NCI-H2227 (cell line): ENCODE measurements around the gene IL17REL.

Source experiments
- DNase-seq: peaks from one replicate; lab custom pipeline; 2025; ENCODE audit not compliant: unreplicated experiment; lab: John Stamatoyannopoulos, UW

Gene IL17REL

DNA sequence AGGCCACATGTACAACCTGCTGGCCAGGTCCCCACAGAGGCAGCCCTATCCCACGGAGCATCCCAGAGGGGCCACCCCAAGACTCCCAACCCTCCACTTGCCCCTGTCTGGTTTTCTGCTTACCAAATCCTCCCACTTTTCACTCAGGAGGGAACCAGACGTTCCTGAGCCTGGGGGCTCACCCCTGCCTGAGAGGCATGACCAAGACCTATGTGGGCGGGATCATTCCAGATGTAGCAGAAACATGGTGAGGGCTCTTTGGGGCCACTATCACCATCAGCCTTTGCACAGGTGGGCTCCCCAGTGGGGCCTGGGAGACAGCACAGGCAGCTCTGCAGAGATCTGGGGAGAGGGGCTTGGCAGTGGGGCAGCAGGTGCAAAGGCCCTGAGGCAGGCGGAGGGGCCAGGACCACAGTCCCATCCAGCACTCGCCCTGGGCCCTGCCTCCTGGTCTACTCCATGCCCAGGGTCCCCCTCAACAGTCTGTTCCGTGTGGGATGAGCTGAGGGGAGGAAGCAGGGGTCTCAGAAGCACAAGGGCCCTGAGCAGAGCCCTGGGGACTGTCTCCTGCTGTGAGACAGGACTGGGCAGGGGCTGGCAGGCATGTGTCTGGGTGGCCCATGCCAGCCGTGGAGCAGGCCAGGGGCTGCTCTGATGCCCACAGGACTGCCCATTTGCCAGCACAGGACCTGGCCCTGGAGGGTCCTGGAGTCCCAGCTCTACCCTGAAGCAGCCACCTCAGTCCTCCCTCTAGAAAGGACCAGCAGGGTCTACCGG, 42.6 kb downstream of the IL17REL start:
- no peak for DNase-seq

DNA sequence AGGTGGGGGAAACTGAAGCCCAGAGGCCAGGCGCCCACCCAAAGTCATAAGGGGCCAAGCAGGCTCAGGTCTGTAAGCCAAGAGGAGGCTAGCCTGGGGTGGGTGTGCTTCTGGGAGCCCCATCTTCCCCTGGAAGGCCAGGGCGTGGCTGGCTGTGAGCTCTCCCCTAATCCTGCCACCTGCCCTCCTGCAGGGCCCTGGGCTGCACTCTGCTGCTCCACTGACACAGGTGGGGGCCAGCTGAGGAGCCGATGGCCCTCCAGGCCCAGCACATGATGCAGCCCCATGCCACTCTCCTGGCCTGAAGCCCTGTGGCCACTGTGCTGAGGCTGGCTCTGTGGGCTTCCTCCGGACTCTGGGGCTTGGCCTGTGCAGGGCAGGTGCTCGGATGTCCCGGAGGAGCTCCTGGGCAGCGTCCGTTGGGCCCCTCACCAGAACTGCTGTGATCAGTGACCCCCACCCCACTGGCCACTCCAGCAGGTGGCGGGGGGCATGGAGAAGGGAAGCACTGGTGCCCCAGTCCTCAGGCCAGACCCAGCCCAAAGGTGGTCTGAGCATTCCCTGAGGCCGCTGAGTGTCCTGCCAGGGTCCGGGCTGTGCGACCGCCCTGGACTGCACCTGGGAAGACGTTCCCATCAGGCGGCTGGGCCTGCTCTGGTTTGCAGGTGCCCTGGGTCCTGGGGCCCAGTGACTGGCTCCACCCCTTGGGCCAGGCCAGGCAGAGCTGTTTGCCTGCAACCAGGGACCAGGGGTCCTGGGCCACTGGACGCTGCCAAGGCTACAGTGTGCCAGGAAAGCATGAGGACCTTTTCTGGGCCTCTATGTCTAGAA, 43.5 kb downstream of the IL17REL start:
- no peak for DNase-seq

DNA sequence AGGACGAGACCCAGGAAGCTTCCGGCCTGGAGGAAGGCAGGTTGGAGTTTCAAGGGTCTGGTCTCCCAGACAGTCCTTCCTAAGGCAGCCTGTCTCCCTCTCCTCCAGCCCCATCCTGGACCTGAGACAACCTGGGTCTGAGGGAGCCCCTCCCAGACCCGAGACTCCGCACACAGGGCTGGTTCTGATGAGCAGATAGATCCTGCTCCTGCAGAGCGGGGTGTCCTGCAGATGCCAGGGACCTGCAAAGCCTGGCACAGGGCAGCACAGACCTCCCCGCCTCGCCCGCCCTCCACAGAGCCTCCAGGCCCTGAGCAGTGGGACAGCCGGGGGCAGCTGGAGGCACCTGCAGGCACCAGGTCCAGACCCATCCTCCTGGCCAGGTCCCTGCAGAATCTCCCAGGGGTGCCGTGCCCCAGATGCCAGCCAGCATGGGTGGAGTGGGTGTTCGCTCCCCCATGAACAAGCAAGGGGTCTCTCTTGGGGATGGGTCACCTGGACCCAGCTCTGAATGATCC, 44.2 kb downstream of the IL17REL start:
- no peak for DNase-seq

DNA sequence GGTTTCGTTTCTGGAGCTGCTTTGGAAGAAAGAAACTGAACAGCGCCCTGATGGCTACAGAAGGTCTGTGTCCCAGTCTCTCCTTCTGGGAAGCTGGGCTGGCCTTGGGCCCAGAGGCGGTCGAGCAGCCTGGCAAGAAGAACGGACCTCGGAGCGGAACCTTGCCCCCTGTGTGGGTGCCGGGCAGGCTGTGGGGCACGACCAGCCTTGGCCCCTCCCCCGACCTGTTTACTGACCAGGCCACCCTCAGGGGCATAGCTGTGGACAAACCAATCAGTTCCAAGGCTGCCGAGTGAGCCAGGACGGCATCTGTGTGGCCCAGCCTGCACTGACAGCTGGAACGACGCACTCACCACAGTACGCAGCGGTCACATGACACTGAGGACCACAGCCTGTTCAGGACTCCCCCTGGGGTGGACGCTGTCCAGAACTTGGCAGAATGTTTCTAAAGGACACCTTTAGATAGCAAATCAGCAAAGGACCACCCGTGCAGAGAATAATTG, 44.8 kb downstream of the IL17REL start:
- DNase-seq, result no peak

DNA sequence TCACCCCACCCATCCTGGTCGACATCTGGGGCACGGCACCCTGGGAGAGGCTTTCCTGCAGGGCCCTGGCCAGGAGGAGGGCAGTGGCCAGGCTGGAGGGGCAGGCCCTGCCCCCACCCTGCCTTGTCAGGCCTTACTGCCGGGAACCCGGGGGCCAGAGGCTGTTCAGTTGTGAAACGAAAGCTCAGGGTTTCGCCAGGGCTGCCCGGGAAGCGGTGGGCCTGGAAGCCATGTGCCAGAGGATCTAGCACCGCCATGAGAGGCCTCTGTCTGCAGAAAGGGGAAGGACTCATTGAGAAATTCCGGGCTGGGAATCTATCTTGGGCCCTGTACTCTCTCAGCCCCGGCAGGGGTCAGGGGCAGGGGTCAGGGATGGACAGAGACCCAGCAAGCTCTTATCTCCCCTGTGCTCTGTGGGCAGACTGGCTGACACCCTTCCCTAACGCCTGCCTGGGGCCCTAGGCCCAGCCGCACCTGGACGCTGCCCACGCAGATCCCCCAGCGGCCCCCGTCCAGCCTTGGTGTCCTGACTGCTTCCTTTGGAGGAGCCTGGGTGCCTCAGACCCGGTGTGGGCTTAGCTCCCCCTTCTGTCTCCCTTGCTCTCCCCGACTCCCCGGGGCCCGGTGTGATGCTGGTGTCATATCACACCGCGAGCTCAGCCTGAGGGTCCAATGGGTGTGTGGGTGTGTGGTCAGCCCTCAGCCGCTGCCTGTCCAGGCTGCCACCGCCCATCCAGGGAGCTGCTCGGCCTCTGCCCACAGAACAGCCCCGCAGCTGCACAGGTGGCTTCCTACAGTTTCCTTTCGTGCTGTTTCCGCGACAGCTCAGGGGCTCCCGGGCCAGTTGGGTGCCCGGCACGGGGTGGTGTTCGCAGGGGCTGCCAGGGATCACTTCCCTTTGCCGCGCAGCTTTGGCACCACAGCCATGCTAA, 45.5 kb downstream of the IL17REL start:
- no peak for DNase-seq

DNA sequence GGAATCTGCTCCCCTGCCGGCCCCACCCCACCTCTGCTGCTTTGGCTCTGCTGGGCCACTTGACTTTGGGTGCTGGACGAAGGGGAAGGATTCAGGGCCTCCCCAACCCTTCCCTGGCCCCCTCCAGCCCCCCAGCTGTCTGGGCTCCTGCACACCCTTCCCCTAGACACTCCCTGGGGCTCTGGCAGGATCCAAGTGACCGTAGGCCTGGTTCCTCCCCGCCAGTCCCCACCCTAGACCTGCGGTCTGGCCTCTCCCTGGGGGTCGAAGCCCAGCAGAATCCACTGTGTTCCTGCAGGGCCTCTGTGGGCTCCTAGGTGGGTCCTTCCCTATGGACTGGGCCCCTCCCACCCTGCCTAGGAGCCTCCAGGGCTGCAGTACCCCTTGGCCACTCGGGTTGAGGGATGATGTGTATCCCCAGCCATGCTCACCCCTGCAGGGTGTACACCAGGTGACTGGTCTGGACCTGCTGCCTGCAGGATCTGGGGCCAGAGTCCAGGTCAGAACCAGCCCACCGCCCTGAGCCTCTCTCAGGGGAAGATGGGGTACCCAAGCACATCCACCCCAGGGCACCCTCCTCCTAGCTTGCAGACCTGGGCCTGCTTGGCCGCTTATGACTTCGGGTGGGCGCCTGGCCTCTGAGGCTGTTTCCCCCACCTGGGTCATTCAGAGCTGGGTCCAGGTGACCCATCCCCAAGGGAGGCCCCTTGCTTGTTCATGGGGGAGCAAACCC, 46.4 kb downstream of the IL17REL start:
- no peak for DNase-seq

DNA sequence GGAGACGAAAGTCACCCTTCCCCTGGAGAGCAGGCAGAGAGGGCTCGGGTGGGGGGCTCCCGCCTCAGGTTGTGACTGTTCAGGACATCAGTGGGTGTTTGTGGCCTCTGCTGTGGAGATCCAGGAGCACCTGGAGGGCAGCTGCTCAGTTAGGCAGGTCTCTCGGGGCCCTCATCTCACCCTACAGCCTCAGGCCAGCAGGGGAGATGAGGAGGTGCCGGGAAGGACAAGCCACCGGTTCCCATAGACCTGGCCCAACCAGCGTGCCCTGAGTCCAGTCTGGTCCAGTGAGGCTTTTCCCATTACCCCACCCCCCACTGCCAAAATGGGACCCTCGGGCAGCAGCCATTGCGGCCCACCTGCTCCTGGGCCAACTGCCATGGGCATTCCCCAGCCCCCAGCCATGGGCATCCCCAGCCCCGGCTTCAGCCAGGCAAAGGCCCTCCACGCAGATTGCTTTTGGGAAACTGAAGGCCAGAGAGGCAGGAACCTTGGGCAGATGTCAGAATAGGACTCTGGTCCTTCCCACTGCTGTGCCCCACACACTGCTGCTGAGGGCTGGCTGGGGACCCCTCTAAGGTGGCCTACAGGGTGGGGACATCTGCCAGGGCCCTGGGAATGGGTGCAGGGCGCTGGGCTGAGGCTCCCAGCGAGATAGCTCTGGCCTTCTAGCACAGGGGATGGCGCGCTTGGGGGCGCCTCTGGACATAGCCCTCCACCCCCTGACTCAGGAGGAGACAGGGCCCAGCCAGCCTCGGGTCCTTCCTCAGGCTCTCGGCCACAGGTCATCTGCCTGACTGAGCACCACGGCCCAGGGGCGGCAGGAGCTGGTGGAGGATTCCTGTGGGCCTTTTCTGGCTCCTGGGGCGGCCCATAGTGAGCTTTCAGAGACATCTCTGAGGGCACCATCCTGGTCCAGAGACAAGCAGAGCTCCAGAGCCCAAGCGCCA, 47.2 kb downstream of the IL17REL start:
- DNase-seq, result no peak

DNA sequence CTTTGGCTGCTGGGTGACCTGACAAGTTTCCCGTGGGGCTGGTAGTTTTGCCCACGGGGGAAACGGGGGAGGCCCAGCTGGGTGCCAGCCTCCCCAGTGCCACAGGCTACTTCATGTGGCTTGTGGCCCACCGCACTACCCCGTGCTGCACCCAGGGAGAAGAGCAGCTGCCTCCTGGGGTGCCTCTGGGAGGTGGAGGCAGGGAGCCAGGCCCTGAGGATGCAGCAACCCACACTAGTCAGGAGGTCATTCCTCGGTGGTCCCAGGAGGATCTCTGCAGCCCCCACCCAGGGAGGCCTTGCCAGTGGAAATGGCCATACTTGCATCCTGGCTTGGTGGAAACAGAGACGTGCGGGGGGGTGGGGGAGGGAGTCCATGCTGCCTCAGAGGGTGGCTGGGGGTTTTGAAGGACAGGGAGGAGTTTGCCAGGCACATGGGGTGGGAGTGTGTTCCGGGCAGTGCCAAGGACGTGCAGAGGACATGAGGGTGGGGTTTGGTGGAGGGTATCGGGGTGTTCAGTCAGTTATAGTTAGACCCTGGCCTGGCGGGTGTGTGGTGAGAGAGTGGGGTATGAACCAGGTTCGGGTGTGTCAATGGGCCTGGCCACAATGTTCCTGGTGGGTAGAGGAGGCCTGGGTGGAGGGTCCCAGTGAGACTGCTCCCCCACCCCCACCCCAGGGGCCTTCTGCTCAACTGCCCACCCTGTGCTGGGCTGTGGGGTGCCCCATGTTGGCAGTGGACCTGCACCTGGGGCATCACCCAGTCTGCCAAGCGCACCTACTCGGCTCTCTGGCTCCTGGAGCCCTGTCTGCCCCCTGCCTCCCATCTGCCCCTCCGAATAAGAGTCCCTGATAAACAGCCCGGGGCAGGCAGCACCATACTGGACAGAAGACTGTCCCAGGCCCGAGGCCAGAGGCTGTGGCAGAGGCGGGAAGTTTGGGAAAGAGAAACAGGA, 48.2 kb downstream of the IL17REL start:
- DNase-seq, result no peak

DNA sequence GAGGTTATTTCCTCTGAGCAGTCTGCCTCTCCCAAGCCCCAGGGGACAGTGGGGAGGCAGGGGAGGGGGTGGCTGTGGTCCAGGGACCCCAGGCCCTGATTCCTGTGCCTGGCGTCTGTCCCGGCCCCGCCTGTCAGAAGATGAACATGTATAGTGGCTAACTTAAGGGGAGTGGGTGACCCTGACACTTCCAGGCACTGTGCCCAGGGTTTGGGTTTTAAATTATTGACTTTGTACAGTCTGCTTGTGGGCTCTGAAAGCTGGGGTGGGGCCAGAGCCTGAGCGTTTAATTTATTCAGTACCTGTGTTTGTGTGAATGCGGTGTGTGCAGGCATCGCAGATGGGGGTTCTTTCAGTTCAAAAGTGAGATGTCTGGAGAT, 48.9 kb downstream of the IL17REL start:
- DNase-seq, result no peak

DNA sequence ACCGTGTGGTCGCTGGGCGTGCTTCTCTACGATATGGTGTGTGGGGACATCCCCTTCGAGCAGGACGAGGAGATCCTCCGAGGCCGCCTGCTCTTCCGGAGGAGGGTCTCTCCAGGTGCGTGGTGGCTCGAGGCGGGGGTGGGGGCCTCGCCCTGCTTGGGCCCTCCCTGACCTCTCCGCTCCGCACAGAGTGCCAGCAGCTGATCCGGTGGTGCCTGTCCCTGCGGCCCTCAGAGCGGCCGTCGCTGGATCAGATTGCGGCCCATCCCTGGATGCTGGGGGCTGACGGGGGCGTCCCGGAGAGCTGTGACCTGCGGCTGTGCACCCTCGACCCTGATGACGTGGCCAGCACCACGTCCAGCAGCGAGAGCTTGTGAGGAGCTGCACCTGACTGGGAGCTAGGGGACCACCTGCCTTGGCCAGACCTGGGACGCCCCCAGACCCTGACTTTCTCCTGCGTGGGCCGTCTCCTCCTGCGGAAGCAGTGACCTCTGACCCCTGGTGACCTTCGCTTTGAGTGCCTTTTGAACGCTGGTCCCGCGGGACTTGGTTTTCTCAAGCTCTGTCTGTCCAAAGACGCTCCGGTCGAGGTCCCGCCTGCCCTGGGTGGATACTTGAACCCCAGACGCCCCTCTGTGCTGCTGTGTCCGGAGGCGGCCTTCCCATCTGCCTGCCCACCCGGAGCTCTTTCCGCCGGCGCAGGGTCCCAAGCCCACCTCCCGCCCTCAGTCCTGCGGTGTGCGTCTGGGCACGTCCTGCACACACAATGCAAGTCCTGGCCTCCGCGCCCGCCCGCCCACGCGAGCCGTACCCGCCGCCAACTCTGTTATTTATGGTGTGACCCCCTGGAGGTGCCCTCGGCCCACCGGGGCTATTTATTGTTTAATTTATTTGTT, 49.6 kb downstream of the IL17REL start:
- DNase-seq, result no peak

DNA sequence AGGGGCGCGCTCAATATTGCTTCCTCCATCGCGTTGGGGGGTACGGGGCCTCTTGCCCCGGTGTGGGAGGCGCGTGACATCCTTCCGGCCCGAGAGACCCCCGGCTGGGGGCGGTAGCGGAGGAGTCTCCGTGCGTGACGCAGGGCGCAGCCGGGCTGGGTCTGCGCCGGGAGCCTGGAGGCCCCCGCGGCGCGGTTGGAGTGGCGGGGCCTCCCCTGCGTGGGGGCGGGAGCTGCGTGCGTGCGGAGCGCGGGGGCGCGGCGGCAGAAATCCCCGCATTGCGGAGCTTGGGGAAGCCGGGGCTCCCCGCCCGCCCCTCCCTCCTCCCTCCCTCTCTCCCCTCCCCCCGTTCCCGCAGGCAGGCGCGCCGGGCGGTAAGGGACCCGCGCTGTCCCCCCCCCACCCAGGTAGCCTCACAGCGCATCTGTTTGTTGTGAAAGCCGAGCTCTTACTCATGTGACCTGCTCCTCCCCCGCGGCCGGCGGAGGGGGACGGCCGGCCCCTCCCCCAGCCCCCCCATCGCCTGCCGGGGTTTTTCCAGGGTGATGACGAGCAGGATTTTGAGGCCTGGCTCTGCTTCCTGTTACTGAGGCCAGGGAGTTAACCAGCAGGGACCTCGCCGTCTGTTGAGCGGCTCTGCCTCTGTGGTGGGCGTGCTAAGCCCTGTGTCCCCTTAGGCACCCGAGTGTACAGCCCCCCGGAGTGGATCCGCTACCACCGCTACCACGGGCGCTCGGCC, 50.4 kb downstream of the IL17REL start:
- DNase-seq, result peak; percentile 70

DNA sequence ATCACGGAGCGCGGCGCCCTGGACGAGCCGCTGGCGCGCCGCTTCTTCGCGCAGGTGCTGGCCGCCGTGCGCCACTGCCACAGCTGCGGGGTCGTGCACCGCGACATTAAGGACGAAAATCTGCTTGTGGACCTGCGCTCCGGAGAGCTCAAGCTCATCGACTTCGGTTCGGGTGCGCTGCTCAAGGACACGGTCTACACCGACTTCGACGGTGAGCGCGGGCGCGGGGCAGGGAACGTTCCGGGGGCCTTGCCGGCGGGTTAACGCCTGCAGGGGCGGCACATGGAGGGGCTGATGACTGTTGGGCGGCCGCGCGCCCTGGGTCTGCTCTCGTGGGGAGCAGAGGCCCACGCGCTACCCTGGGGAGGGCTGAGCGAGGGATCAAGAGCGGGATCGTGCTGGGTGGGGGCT, 51.0 kb downstream of the IL17REL start:
- DNase-seq, result peak; percentile 47

DNA sequence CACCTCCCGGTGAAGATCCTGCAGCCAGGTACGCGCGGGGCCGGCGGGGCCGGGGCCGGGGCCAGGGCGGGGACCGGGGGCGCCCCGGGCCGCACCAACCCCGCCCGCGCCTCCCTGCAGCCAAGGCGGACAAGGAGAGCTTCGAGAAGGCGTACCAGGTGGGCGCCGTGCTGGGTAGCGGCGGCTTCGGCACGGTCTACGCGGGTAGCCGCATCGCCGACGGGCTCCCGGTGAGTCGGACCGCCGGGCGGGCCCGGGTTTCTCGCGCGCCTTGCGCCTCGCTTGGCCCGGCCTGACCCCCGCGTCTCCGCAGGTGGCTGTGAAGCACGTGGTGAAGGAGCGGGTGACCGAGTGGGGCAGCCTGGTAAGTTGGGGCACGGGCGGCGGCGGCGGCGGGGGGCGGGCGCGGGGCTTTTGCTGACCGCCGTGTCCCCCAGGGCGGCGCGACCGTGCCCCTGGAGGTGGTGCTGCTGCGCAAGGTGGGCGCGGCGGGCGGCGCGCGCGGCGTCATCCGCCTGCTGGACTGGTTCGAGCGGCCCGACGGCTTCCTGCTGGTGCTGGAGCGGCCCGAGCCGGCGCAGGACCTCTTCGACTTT, 51.5 kb downstream of the IL17REL start:
- DNase-seq, result peak; percentile 47

DNA sequence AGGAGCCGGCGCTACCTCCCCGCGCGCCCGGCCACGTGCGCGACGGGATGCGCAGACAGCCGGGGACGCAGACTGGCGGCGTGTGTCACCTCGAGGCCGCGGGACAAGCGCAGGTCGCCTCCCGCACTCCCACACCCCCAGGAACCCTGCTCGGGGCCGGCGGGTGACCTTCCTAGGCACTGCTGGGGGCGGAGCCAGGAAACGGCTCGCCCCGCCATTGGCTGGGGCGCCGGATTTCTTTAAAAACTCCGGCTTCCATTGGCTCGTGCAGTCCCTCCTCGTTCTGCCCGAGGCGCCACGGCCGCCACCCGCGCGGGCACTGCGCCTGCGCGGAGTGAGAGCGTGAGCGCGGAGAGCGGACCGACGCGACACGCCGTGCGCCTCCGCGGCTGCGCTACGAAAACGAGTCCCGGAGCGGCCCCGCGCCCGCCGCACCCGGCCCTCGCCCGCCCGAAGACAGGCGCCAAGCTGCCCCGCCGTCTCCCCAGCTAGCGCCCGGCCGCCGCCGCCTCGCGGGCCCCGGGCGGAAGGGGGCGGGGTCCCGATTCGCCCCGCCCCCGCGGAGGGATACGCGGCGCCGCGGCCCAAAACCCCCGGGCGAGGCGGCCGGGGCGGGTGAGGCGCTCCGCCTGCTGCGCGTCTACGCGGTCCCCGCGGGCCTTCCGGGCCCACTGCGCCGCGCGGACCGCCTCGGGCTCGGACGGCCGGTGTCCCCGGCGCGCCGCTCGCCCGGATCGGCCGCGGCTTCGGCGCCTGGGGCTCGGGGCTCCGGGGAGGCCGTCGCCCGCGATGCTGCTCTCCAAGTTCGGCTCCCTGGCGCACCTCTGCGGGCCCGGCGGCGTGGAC, 52.2 kb downstream of the IL17REL start, which contains the start of gene PIM3:
Gene PIM3 (plus strand): TSS at position 614 of the 846 bp plus-strand sequence. CDS start 176 bp downstream, at position 790.
- peak; percentile 97 for DNase-seq

DNA sequence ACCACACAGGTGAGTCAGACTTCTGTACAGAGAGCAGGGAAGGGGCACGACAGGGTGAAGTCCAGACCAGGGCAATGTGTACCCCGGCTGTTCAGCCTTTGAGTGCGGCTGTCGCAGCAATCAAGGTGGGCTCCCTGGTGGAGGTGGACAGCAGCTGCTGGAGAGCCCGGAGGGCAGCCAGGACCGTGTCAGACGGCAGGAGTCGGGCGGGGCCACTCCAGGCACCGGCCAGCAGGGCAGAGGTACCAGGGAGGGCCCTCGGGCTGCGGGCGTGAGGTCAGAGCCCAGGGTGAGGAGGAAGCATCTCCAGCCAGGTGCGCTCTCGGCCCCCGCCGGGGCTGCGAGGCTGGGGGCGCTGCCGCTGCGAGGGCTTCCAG, 52.8 kb downstream of the IL17REL start:
- no peak for DNase-seq
